HepG2 (cell line): ENCODE results near the gene STBD1. TPM values are rescaled to one million over a fixed set of nuclear protein-coding genes. Genes with fewer than 3 reads are reported as not detected.

ENCODE experiments used
- ATF7 ChIP-seq, 2 experiments: fragments of 450-650 bp in 1 of 2; sonication (generic) in 1 of 2; formaldehyde crosslinking in 1 of 2; IDR thresholded peaks; 2 replicates each; pipeline versions ENCODE4 v1.4.0 to v1.6.1; 2016 to 2020; ENCODE audit warnings: antibody characterized with exemption in 1 of 2, mild to moderate bottlenecking in 1 of 2, missing genetic modification reagents in 1 of 2
- CREB1 ChIP-seq, 2 experiments: fragments of 450-650 bp in 1 of 2; IDR thresholded peaks; 2 replicates each; pipeline ENCODE4 v1.6.1; 2016 to 2017; ENCODE audit warnings: control low read depth in 1 of 2, mild to moderate bottlenecking in 1 of 2, missing compliant biosample characterization in 1 of 2, missing genetic modification characterization in 1 of 2
- E2F1 ChIP-seq: sonication (generic); formaldehyde crosslinking; IDR thresholded peaks from 2 replicates; pipeline ENCODE4 v1.5.0; 2020; ENCODE audit warnings: missing genetic modification reagents
- ELK4 ChIP-seq: sonication (generic); formaldehyde crosslinking; IDR thresholded peaks from 2 replicates; pipeline ENCODE4 v1.9.0; 2021; ENCODE audit warnings: missing genetic modification reagents, borderline replicate concordance
- MATR3 ChIP-seq: sonication (generic); formaldehyde crosslinking; IDR thresholded peaks from 2 replicates; pipeline ENCODE4 v1.4.0; 2020; ENCODE audit warnings: missing genetic modification reagents
- MTF1 ChIP-seq: sonication (generic); formaldehyde crosslinking; IDR thresholded peaks from 2 replicates; pipeline ENCODE4 v1.5.0; 2020; ENCODE audit warnings: missing genetic modification reagents
- NPAS2 ChIP-seq: sonication (generic); formaldehyde crosslinking; IDR thresholded peaks from 2 replicates; pipeline ENCODE4 v1.8.0; 2022; ENCODE audit warnings: mild to moderate bottlenecking, missing genetic modification reagents, borderline replicate concordance
- PPARG ChIP-seq: conservative IDR thresholded peaks from 2 replicates; pipeline ENCODE4 v1.6.1; 2016; ENCODE audit warnings: missing biosample characterization, missing genetic modification reagents
- RARA ChIP-seq: IDR thresholded peaks from 2 replicates; pipeline ENCODE4 v1.6.1; 2016; ENCODE audit warnings: missing genetic modification reagents, missing compliant biosample characterization
- SP2 ChIP-seq: sonication (generic); formaldehyde crosslinking; IDR thresholded peaks from 2 replicates; pipeline ENCODE4 v1.5.1; 2020; ENCODE audit warnings: mild to moderate bottlenecking, missing genetic modification reagents
- SPEN ChIP-seq: sonication (generic); formaldehyde crosslinking; IDR thresholded peaks from 2 replicates; pipeline ENCODE4 v1.5.1; 2020; ENCODE audit warnings: low read depth, mild to moderate bottlenecking, missing genetic modification reagents
- TBL1XR1 ChIP-seq: fragments of 150-350 bp; IDR thresholded peaks from 2 replicates; pipeline ENCODE4 v1.6.1; 2014; ENCODE audit warnings: borderline replicate concordance, low read length; ENCODE audit not compliant: partially characterized antibody
- ZFP62 ChIP-seq: sonication (generic); formaldehyde crosslinking; IDR thresholded peaks from 2 replicates; pipeline ENCODE4 v1.4.0; 2020; ENCODE audit warnings: missing genetic modification reagents
- ZNF691 ChIP-seq: sonication (generic); formaldehyde crosslinking; IDR thresholded peaks from 2 replicates; pipeline ENCODE4 v1.4.0; 2020; ENCODE audit warnings: missing genetic modification reagents, low read depth, mild to moderate bottlenecking, borderline replicate concordance
- ZSCAN31 ChIP-seq: sonication (generic); formaldehyde crosslinking; IDR thresholded peaks from 2 replicates; pipeline ENCODE4 v1.5.0; 2020; ENCODE audit warnings: low read depth, mild to moderate bottlenecking, missing genetic modification reagents
- polyA plus RNA-seq, 8 experiments: library from polyadenylated mRNA; depleted of rRNA in 3 of 8; stranded (reverse) in 7 of 8; unstranded in 1 of 8; fragments of >200 nt; fragmentation: Illumina TruSeq in 4 of 8; extraction: Trizol in 4 of 8; gene quantifications; 2 replicates each; pipeline versions ENCODE4 v1.2.1 to v1.2.3, GENCODE V29; 2011 to 2016; ENCODE audit warnings: low read depth in 4 of 8, missing spikeins in 1 of 8, mixed read lengths in 1 of 8; ENCODE audit not compliant: insufficient read depth in 1 of 8
- total RNA-seq, 5 experiments: library from RNA; depleted of rRNA; stranded (reverse); fragments of >200 nt; fragmentation: Illumina TruSeq; extraction: Trizol; gene quantifications; 2 replicates each; pipeline ENCODE4 v1.2.3, GENCODE V29; 2016; ENCODE audit warnings: low read depth in 1 of 5
- TF ChIP-seq, protein P1 (sequence below): sonication (generic); formaldehyde crosslinking; IDR thresholded peaks from 2 replicates; pipeline ENCODE4 v1.4.0; 2020; ENCODE audit warnings: mild to moderate bottlenecking, low read depth, missing genetic modification reagents
- TF ChIP-seq, protein P2 (sequence below): sonication (generic); formaldehyde crosslinking; IDR thresholded peaks from 2 replicates; pipeline ENCODE4 v1.5.1; 2020; ENCODE audit warnings: mild to moderate bottlenecking, missing genetic modification reagents, borderline replicate concordance
- TF ChIP-seq, protein P3 (sequence below): sonication (generic); formaldehyde crosslinking; IDR thresholded peaks from 2 replicates; pipeline ENCODE4 v1.5.0; 2020; ENCODE audit warnings: missing genetic modification reagents, mild to moderate bottlenecking, borderline replicate concordance

The STBD1 gene
- total and polyA plus RNA-seq, 2 of the 13 experiments (the other 11 are each of a cell fraction or from before 2014, with no cell fraction given): 2.8 to 4.3 TPM

DNA sequence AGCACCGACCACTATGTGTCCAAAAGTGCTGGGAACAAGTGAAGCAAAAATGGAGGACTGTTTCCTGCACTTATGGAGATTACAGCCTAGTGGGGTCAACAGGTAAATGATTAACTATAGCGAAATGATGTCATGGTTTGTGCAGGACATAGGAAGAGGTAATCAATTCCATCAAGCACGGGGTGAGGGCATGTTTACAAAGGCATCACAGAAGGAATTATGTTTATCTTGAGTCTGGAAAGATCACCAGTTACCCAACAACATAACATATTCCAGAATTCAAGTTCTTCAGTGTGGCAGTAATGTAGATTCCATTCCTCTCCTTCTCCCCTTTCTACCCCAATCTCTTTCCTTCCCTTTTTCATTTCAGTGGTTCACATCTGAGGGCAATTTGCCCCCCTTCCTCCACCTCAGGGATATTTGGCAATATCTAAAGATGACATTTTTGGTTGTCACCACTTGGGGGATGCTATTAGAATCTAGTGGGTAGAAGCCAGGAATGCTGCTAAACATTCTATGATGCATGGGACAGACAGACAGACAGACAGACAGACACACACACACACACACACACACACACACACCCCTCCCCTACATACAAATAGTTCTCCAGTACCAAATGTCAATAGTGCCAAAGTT is 30.9 kb upstream of the STBD1 start (continued):
- TF ChIP-seq, protein P1, sequence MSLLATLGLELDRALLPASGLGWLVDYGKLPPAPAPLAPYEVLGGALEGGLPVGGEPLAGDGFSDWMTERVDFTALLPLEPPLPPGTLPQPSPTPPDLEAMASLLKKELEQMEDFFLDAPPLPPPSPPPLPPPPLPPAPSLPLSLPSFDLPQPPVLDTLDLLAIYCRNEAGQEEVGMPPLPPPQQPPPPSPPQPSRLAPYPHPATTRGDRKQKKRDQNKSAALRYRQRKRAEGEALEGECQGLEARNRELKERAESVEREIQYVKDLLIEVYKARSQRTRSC: no peak
- TF ChIP-seq MTF1 (CRISPR knock-in tag): no peak
- TF ChIP-seq ELK4 (CRISPR knock-in tag): no peak
- TF ChIP-seq PPARG: 0 out of 2 replicates have a peak, but pooled peaks have one; percentile 42
- TF ChIP-seq ZFP62 (CRISPR knock-in tag): no peak
- no peak for TF ChIP-seq ZSCAN31 (CRISPR knock-in tag)
- no peak for TF ChIP-seq ZNF691 (CRISPR knock-in tag)
- TF ChIP-seq SP2 (CRISPR knock-in tag): no peak
- no peak for TF ChIP-seq MATR3 (CRISPR knock-in tag)
- no peak for TF ChIP-seq TBL1XR1
- no peak for TF ChIP-seq E2F1 (CRISPR knock-in tag)
- TF ChIP-seq ATF7 (IDR thresholded peaks at IDR 0.05): peak; percentile 94
- TF ChIP-seq ATF7 (CRISPR knock-in tag; IDR thresholded peaks at IDR 0.05): no peak; the same call in 1 of the 2 replicates
- no peak for TF ChIP-seq SPEN (CRISPR knock-in tag)
- TF ChIP-seq NPAS2: no peak
- peak; percentile 87 for TF ChIP-seq RARA (CRISPR knock-in tag)
- TF ChIP-seq, protein P2, sequence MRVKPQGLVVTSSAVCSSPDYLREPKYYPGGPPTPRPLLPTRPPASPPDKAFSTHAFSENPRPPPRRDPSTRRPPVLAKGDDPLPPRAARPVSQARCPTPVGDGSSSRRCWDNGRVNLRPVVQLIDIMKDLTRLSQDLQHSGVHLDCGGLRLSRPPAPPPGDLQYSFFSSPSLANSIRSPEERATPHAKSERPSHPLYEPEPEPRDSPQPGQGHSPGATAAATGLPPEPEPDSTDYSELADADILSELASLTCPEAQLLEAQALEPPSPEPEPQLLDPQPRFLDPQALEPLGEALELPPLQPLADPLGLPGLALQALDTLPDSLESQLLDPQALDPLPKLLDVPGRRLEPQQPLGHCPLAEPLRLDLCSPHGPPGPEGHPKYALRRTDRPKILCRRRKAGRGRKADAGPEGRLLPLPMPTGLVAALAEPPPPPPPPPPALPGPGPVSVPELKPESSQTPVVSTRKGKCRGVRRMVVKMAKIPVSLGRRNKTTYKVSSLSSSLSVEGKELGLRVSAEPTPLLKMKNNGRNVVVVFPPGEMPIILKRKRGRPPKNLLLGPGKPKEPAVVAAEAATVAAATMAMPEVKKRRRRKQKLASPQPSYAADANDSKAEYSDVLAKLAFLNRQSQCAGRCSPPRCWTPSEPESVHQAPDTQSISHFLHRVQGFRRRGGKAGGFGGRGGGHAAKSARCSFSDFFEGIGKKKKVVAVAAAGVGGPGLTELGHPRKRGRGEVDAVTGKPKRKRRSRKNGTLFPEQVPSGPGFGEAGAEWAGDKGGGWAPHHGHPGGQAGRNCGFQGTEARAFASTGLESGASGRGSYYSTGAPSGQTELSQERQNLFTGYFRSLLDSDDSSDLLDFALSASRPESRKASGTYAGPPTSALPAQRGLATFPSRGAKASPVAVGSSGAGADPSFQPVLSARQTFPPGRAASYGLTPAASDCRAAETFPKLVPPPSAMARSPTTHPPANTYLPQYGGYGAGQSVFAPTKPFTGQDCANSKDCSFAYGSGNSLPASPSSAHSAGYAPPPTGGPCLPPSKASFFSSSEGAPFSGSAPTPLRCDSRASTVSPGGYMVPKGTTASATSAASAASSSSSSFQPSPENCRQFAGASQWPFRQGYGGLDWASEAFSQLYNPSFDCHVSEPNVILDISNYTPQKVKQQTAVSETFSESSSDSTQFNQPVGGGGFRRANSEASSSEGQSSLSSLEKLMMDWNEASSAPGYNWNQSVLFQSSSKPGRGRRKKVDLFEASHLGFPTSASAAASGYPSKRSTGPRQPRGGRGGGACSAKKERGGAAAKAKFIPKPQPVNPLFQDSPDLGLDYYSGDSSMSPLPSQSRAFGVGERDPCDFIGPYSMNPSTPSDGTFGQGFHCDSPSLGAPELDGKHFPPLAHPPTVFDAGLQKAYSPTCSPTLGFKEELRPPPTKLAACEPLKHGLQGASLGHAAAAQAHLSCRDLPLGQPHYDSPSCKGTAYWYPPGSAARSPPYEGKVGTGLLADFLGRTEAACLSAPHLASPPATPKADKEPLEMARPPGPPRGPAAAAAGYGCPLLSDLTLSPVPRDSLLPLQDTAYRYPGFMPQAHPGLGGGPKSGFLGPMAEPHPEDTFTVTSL: peak; percentile 79; the same call in 1 of the 2 replicates
- TF ChIP-seq, protein P3, sequence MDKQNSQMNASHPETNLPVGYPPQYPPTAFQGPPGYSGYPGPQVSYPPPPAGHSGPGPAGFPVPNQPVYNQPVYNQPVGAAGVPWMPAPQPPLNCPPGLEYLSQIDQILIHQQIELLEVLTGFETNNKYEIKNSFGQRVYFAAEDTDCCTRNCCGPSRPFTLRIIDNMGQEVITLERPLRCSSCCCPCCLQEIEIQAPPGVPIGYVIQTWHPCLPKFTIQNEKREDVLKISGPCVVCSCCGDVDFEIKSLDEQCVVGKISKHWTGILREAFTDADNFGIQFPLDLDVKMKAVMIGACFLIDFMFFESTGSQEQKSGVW (CRISPR knock-in tag): no peak
- 0 out of 2 replicates have a peak, but pooled peaks have one; percentile 48 for TF ChIP-seq CREB1 (IDR thresholded peaks at IDR 0.05)
- peak; percentile 63 for TF ChIP-seq CREB1 (CRISPR knock-in tag; IDR thresholded peaks at IDR 0.05)
